ENCODE data around the gene NELFB. TPM values are rescaled to one million over a fixed set of nuclear protein-coding genes. Genes with fewer than 3 reads are reported as not detected.

Gene NELFB
- total RNA-seq, 8 experiments from 2014 or later: 22.8 to 38.4 (median 34.5) TPM

GRCh38 chr9:137317718-137318511 lies 62.8 kb downstream of the NELFB start:
- H3K4me1 ChIP-seq (replicated peaks in 1 of 2): peaks cover 58 to 74% of the 10 kb centered on the region in 2 donors
- in situ Hi-C loops (cut with MboI; ENCODE audit: low pct_unique_long_range_greater_than_20kb in 2 of 9, low sequenced_read_pairs in 9 of 9, unreplicated experiment in 9 of 9): loop anchor here in 6 of 9 experiments (25.0 kb wide), 2 partner anchors 94 to 219 kb away; partner anchors contain the start of genes EXD3 (in 5 of the 6) and NOXA1 (in 5 of the 6)
- 100% methylated on average over 2 of the region's 24 CpGs; no CpG with 5 or more reads in 9 of the 10 experiments for WGBS, 10 experiments

GRCh38 chr9:137318602-137319001 lies 63.5 kb downstream of the NELFB start:
- H3K4me3 ChIP-seq: no peak overlapping the region

More at GRCh38 chr9:137317718-137318511, 62.8 kb downstream of the NELFB start:
- Histone ChIP-seq H3K27ac (no peak overlapping the region), H3K4me3 (no peak overlapping the region)
- no peak for ATAC-seq (replicated peaks in 6 of 8)

GRCh38 chr9:137319011-137319738 lies 64.0 kb downstream of the NELFB start:
- peak; percentile 17 to 98 (median 66) for ATAC-seq (replicated peaks in 6 of 8)
- in situ Hi-C loops (cut with MboI; ENCODE audit: low pct_unique_long_range_greater_than_20kb in 2 of 9, low sequenced_read_pairs in 9 of 9, unreplicated experiment in 9 of 9): loop anchor here in 6 of 9 experiments (25.0 kb wide), 2 partner anchors 93 to 218 kb away; partner anchors contain the start of genes EXD3 (in 5 of the 6) and NOXA1 (in 5 of the 6)
- 62 to 100% (median 75%) methylated on average over 1 to 3 of the region's 26 CpGs; no CpG with 5 or more reads in 6 of the 10 experiments for WGBS, 10 experiments
- Histone ChIP-seq H3K4me1 (replicated peaks in 1 of 2) (peaks cover 47 to 63% of the 10 kb centered on the region in 2 donors), H3K27ac (peak overlapping the region in 1 of 2 donors; percentile 32), H3K4me3 (no peak overlapping the region)

More at GRCh38 chr9:137318602-137319001, 63.5 kb downstream of the NELFB start:
- peaks cover 52 to 68% of the 10 kb centered on the region in 2 donors for H3K4me1 ChIP-seq (replicated peaks in 1 of 2)
- WGBS, 10 experiments: 80% methylated on average over 2 of the region's 18 CpGs; no CpG with 5 or more reads in 8 of the 10 experiments
- ATAC-seq (replicated peaks in 6 of 8): no peak
- in situ Hi-C loops (cut with MboI; ENCODE audit: low pct_unique_long_range_greater_than_20kb in 2 of 9, low sequenced_read_pairs in 9 of 9, unreplicated experiment in 9 of 9): loop anchor here in 6 of 9 experiments (25.0 kb wide), 2 partner anchors 94 to 219 kb away; partner anchors contain the start of genes EXD3 (in 5 of the 6) and NOXA1 (in 5 of the 6)
- H3K27ac ChIP-seq: peak overlapping the region in 1 of 2 donors; percentile 32

GRCh38 chr9:137319739-137320551 lies 64.8 kb downstream of the NELFB start:
- Histone ChIP-seq H3K4me1 (replicated peaks in 1 of 2) (peaks cover 39 to 55% of the 10 kb centered on the region in 2 donors), H3K27ac (no peak overlapping the region), H3K4me3 (no peak overlapping the region)
- ATAC-seq (replicated peaks in 6 of 8): no peak
- 96 to 100% methylated on average over 1 to 4 of the region's 22 CpGs; no CpG with 5 or more reads in 8 of the 10 experiments for WGBS, 10 experiments
- in situ Hi-C loops (cut with MboI; ENCODE audit: low pct_unique_long_range_greater_than_20kb in 2 of 9, low sequenced_read_pairs in 9 of 9, unreplicated experiment in 9 of 9): loop anchor here in 6 of 9 experiments (25.0 kb wide), 2 partner anchors 92 to 217 kb away; partner anchors contain the start of genes EXD3 (in 5 of the 6) and NOXA1 (in 5 of the 6)

- WGBS, 10 experiments: 20 to 30% methylated on average over 1 to 2 of the region's 24 CpGs; no CpG with 5 or more reads in 8 of the 10 experiments
Observed at GRCh38 chr9:137320555-137321384, 65.6 kb downstream of the NELFB start.

GRCh38 chr9:137321726-137322361 lies 66.7 kb downstream of the NELFB start:
- H3K27ac ChIP-seq: no peak overlapping the region
- 60 to 100% (median 88%) methylated on average over 1 to 7 of the region's 22 CpGs; no CpG with 5 or more reads in 4 of the 10 experiments for WGBS, 10 experiments
- no peak overlapping the region for H3K4me3 ChIP-seq
- no peak for ATAC-seq (replicated peaks in 6 of 8)
- in situ Hi-C loops (cut with MboI; ENCODE audit: low pct_unique_long_range_greater_than_20kb in 2 of 9, low sequenced_read_pairs in 9 of 9, unreplicated experiment in 9 of 9): loop anchor here in 6 of 9 experiments (25.0 kb wide), 2 partner anchors 90 to 215 kb away; partner anchors contain the start of genes EXD3 (in 5 of the 6) and NOXA1 (in 5 of the 6)
- H3K4me1 ChIP-seq (replicated peaks in 1 of 2): peaks cover 23 to 37% of the 10 kb centered on the region in 2 donors

More at GRCh38 chr9:137320555-137321384, 65.6 kb downstream of the NELFB start:
- ATAC-seq (replicated peaks in 6 of 8): peak in 2 of 8 experiments; percentile 12 to 29
- Histone ChIP-seq H3K4me3 (no peak overlapping the region), H3K27ac (peak overlapping the region in 1 of 2 donors; percentile 54), H3K4me1 (replicated peaks in 1 of 2) (peaks cover 31 to 47% of the 10 kb centered on the region in 2 donors)
- in situ Hi-C loops (cut with MboI; ENCODE audit: low pct_unique_long_range_greater_than_20kb in 2 of 9, low sequenced_read_pairs in 9 of 9, unreplicated experiment in 9 of 9): loop anchor here in 6 of 9 experiments (25.0 kb wide), 2 partner anchors 92 to 217 kb away; partner anchors contain the start of genes EXD3 (in 5 of the 6) and NOXA1 (in 5 of the 6)

Other genes starting within 250 kb of the NELFB start
- gene ABCA2, start 227.1 kb upstream of the NELFB start, total RNA-seq: 10 to 100 TPM in 7 of 8 experiments, 1 to 10 TPM in 1; 8.1 to 27.9 (median 18.0) TPM
- gene FUT7, start 223.2 kb upstream of the NELFB start, total RNA-seq: 1 to 10 TPM in 1 of 8 experiments, under 1 TPM in 6, not detected in 1; 0.08 to 1.0 (median 0.25) TPM
- 10 to 100 TPM; 19.0 to 61.7 (median 30.5) TPM for gene NPDC1, start 209.2 kb upstream of the NELFB start, total RNA-seq
- 1 to 10 TPM in 1 of 8 experiments, under 1 TPM in 7; 0.13 to 1.3 (median 0.34) TPM for gene ENTPD2, start 201.3 kb upstream of the NELFB start, total RNA-seq
- 10 to 100 TPM in 2 of 8 experiments, 1 to 10 TPM in 4, under 1 TPM in 2; 0.31 to 12.5 (median 6.4) TPM for gene SAPCD2, start 184.8 kb upstream of the NELFB start, total RNA-seq
- gene UAP1L1, start 177.8 kb upstream of the NELFB start, total RNA-seq: 1 to 10 TPM in 6 of 8 experiments, under 1 TPM in 2; 0.63 to 8.9 (median 4.5) TPM
- 10 to 100 TPM; 28.6 to 89.3 (median 50.3) TPM for gene MAN1B1, start 168.3 kb upstream of the NELFB start, total RNA-seq
- 100 to 1,000 TPM in 3 of 8 experiments, 10 to 100 TPM in 5; 14.2 to 233 (median 56.1) TPM for gene DPP7, start 140.6 kb upstream of the NELFB start, total RNA-seq
- 1 to 10 TPM in 4 of 8 experiments, under 1 TPM in 4; 0.20 to 6.0 (median 1.2) TPM for gene GRIN1, start 116.2 kb upstream of the NELFB start, total RNA-seq
- under 1 TPM in 3 of 8 experiments, not detected in 5; 0.17 to 1.00 (median 0.43) TPM for gene LRRC26, start 85.3 kb upstream of the NELFB start, total RNA-seq
- not detected for gene TMEM210, start 83.3 kb upstream of the NELFB start, total RNA-seq
- gene ANAPC2, start 66.8 kb upstream of the NELFB start, total RNA-seq: 10 to 100 TPM; 11.9 to 43.3 (median 20.0) TPM
- 10 to 100 TPM; 28.2 to 50.7 (median 44.5) TPM for gene SSNA1, start 66.7 kb upstream of the NELFB start, total RNA-seq
- 10 to 100 TPM in 4 of 8 experiments, 1 to 10 TPM in 4; 5.9 to 79.6 (median 10.6) TPM for gene TPRN, start 54.6 kb upstream of the NELFB start, total RNA-seq
- gene TMEM203, start 49.7 kb upstream of the NELFB start, total RNA-seq: 10 to 100 TPM; 20.0 to 31.7 (median 26.4) TPM
- 10 to 100 TPM in 2 of 8 experiments, 1 to 10 TPM in 6; 5.1 to 25.3 (median 8.6) TPM for gene NDOR1, start 49.6 kb upstream of the NELFB start, total RNA-seq
- gene RNF208, start 33.1 kb upstream of the NELFB start, total RNA-seq: 1 to 10 TPM in 7 of 8 experiments, under 1 TPM in 1; 0.41 to 7.0 (median 3.0) TPM
- gene CYSRT1, start 30.2 kb upstream of the NELFB start, total RNA-seq: 1 to 10 TPM; 1.2 to 4.7 (median 1.3) TPM
- gene RNF224, start 27.8 kb upstream of the NELFB start, total RNA-seq: 1 to 10 TPM in 1 of 8 experiments, under 1 TPM in 7; 0.23 to 1.1 (median 0.46) TPM
- gene SLC34A3, start 24.4 kb upstream of the NELFB start, total RNA-seq: under 1 TPM in 6 of 8 experiments, not detected in 2; 0.11 to 0.49 (median 0.20) TPM
- gene TUBB4B, start 14.0 kb upstream of the NELFB start, total RNA-seq: 100 to 1,000 TPM in 5 of 8 experiments, 10 to 100 TPM in 3; 57.6 to 372 (median 151) TPM
- 1 to 10 TPM in 3 of 8 experiments, under 1 TPM in 2, not detected in 3; 0.42 to 1.4 (median 1.3) TPM for gene STPG3, start 4.0 kb upstream of the NELFB start, total RNA-seq
- gene TOR4A, start 22.4 kb downstream of the NELFB start, total RNA-seq: 10 to 100 TPM in 2 of 8 experiments, 1 to 10 TPM in 1, under 1 TPM in 5; 0.11 to 14.2 (median 0.71) TPM
- gene NRARP, start 46.9 kb downstream of the NELFB start, total RNA-seq: 10 to 100 TPM in 1 of 8 experiments, 1 to 10 TPM in 5, under 1 TPM in 1, not detected in 1; 1.00 to 20.5 (median 3.4) TPM
- gene EXD3, start 167.8 kb downstream of the NELFB start, total RNA-seq: 10 to 100 TPM in 3 of 8 experiments, 1 to 10 TPM in 5; 3.2 to 14.8 (median 9.6) TPM
- gene NOXA1, start 168.1 kb downstream of the NELFB start, total RNA-seq: 1 to 10 TPM in 2 of 8 experiments, under 1 TPM in 6; 0.13 to 2.1 (median 0.32) TPM
- gene ENTPD8, start 186.0 kb downstream of the NELFB start, total RNA-seq: under 1 TPM in 6 of 8 experiments, not detected in 2; 0.08 to 0.52 (median 0.21) TPM
- gene NSMF, start 204.0 kb downstream of the NELFB start, total RNA-seq: 100 to 1,000 TPM in 1 of 8 experiments, 10 to 100 TPM in 7; 18.0 to 116 (median 26.2) TPM

Data from motor neuron (in vitro differentiated cells).